HepG2 (cell line): ENCODE data around the gene PPAT. TPM values are rescaled to one million over a fixed set of nuclear protein-coding genes. Genes with fewer than 3 reads are reported as not detected.

Experiments used
- ATAC-seq: fragments of 200-7000 bp; cut with Tn5 transposase; 3 replicates; pipeline ENCODE4 v1.9.1; 2020; ENCODE audit warnings: mild to moderate bottlenecking, moderate library complexity
- BruUV-seq: library from RNA; stranded (reverse); fragments of 400-500 nt; replicated peaks from 2 replicates; lab custom pipeline; 2021; lab: Mats Ljungman, UMichigan
- CTCF ChIA-PET: fragments of 300-600 bp; formaldehyde crosslinking; extraction: SDS; loops from one replicate; lab custom pipeline; 2021; ENCODE audit warnings: low total read pairs, inconsistent platforms, low intra/inter-chr PET ratio; lab: Yijun Ruan, JAX
- POLR2A ChIA-PET: fragments of 350-600 bp; sonication (Branson Sonifier 250); formaldehyde crosslinking; loops from one replicate; lab custom pipeline; 2020; ENCODE audit warnings: antibody characterized with exemption, inconsistent platforms; lab: Yijun Ruan, JAX
- DNase-seq: peaks from one replicate; pipeline ENCODE4 v3.0.0-alpha.2; 2015; ENCODE audit warnings: low spot score
- FAIRE-seq: peaks from 3 replicates; lab custom pipeline; 2011; peaks lifted over from hg19 to GRCh38; lab: Jason Lieb, UNC
- H2AFZ ChIP-seq: one replicate; pipeline ENCODE4 v1.6.1; 2011; ENCODE audit warnings: low read length, inconsistent platforms
- H3K27ac ChIP-seq: fragments of 300-600 bp; 3 replicates; pipeline ENCODE4 v1.8.0; 2011; ENCODE audit warnings: mixed run types, mild to moderate bottlenecking, mixed read lengths, low read length, inconsistent platforms; ENCODE audit not compliant: insufficient read depth; ENCODE audit errors: extremely low read length
- H3K27me3 ChIP-seq, 2 experiments: fragments of 200-600 bp in 1 of 2; 2 replicates in 1 of 2; 3 replicates in 1 of 2; pipeline versions ENCODE4 v1.6.0 to v1.8.0; 2011; ENCODE audit warnings: low read length in 2 of 2, mild to moderate bottlenecking in 2 of 2, moderate library complexity in 2 of 2, inconsistent platforms in 1 of 2; ENCODE audit not compliant: insufficient read depth in 2 of 2, control insufficient read depth in 1 of 2
- H3K36me3 ChIP-seq, 2 experiments: fragments of 200-600 bp in 1 of 2; replicated peaks in 1 of 2; 2 replicates in 1 of 2; 3 replicates in 1 of 2; pipeline versions ENCODE4 v1.5.1 to v1.8.0; 2011; ENCODE audit warnings: low read length in 2 of 2, inconsistent platforms in 1 of 2; ENCODE audit not compliant: insufficient read depth in 2 of 2, control insufficient read depth in 1 of 2
- H3K4me1 ChIP-seq: 2 replicates; pipeline ENCODE4 v1.5.1; 2012; ENCODE audit warnings: low read length, inconsistent platforms; ENCODE audit not compliant: insufficient read depth
- H3K4me2 ChIP-seq: 2 replicates; pipeline ENCODE4 v1.6.0; 2011; ENCODE audit warnings: low read depth, low read length, inconsistent platforms
- H3K4me3 ChIP-seq, 3 experiments: fragments of 200-600 bp in 1 of 3; sonication (generic), shearing (Covaris generic) in 1 of 3; replicated peaks in 1 of 3; 2 replicates each; pipeline ENCODE4 v1.5.1; 2011 to 2016; ENCODE audit warnings: low read length in 3 of 3, inconsistent platforms in 2 of 3, low read depth in 2 of 3, mild to moderate bottlenecking in 2 of 3, control low read depth in 1 of 3, mixed read lengths in 1 of 3; ENCODE audit not compliant: insufficient read depth in 1 of 3
- H3K79me2 ChIP-seq: one replicate; pipeline ENCODE4 v1.6.1; 2011; ENCODE audit warnings: low read length, inconsistent platforms; ENCODE audit not compliant: insufficient read depth
- H3K9ac ChIP-seq: 2 replicates; pipeline ENCODE4 v1.6.0; 2011; ENCODE audit warnings: mild to moderate bottlenecking, low read depth, low read length, inconsistent platforms; ENCODE audit not compliant: insufficient read depth
- H3K9me3 ChIP-seq: 2 replicates; pipeline ENCODE4 v1.5.1; 2012; ENCODE audit warnings: mild to moderate bottlenecking, low read length
- H4K20me1 ChIP-seq: 2 replicates; pipeline ENCODE4 v1.6.0; 2011; ENCODE audit warnings: inconsistent platforms, mild to moderate bottlenecking, low read length, moderate library complexity; ENCODE audit not compliant: insufficient read depth
- AGO1 ChIP-seq: fragments of 200-400 bp; formaldehyde crosslinking; IDR thresholded peaks from 2 replicates; pipeline ENCODE4 v1.6.1; 2017; ENCODE audit warnings: mild to moderate bottlenecking, low read depth, low read length, moderate library complexity; ENCODE audit not compliant: poor library complexity, severe bottlenecking
- BCL6 ChIP-seq: IDR thresholded peaks from 2 replicates; pipeline ENCODE4 v1.6.1; 2016; ENCODE audit warnings: missing genetic modification reagents, missing compliant biosample characterization
- CC2D1A ChIP-seq: sonication (generic); formaldehyde crosslinking; IDR thresholded peaks from 2 replicates; pipeline ENCODE4 v1.8.1; 2023; ENCODE audit warnings: mild to moderate bottlenecking, missing genetic modification reagents
- KDM3A ChIP-seq: IDR thresholded peaks from 2 replicates; pipeline ENCODE4 v1.6.1; 2018; ENCODE audit warnings: low read depth, missing compliant biosample characterization
- NONO ChIP-seq, 2 experiments: fragments of 450-650 bp in 1 of 2; sonication (generic) in 1 of 2; formaldehyde crosslinking in 1 of 2; IDR thresholded peaks in 1 of 2; conservative IDR thresholded peaks in 1 of 2; 2 replicates each; pipeline versions ENCODE4 v1.6.1 to v1.8.0; 2017 to 2022; ENCODE audit warnings: mild to moderate bottlenecking in 1 of 2, missing genetic modification reagents in 1 of 2, moderate library complexity in 1 of 2
- NR3C1 ChIP-seq: sonication (generic); formaldehyde crosslinking; IDR thresholded peaks from 2 replicates; pipeline ENCODE4 v1.4.0; 2020; ENCODE audit warnings: missing genetic modification reagents
- PLSCR1 ChIP-seq: sonication (generic); formaldehyde crosslinking; IDR thresholded peaks from 2 replicates; pipeline ENCODE4 v1.5.0; 2020; ENCODE audit warnings: missing genetic modification reagents, mild to moderate bottlenecking, borderline replicate concordance
- RCOR2 ChIP-seq: IDR thresholded peaks from 2 replicates; pipeline ENCODE4 v1.6.1; 2016; ENCODE audit warnings: missing biosample characterization, missing genetic modification reagents
- TEAD2 ChIP-seq: sonication (generic); formaldehyde crosslinking; IDR thresholded peaks from 2 replicates; pipeline ENCODE4 v1.9.0; 2021; ENCODE audit warnings: missing genetic modification reagents
- TRAFD1 ChIP-seq: sonication (generic); formaldehyde crosslinking; IDR thresholded peaks from 2 replicates; pipeline ENCODE4 v1.5.1; 2020; ENCODE audit warnings: missing genetic modification reagents, mild to moderate bottlenecking, borderline replicate concordance
- ZNF337 ChIP-seq: sonication (generic); formaldehyde crosslinking; IDR thresholded peaks from 2 replicates; pipeline ENCODE4 v1.5.1; 2020; ENCODE audit warnings: missing genetic modification reagents, low read depth, mild to moderate bottlenecking, borderline replicate concordance
- ZNF567 ChIP-seq: sonication (generic); formaldehyde crosslinking; IDR thresholded peaks from 2 replicates; pipeline ENCODE4 v1.8.1; 2023; ENCODE audit warnings: mild to moderate bottlenecking, missing genetic modification reagents, borderline replicate concordance
- ZNF576 ChIP-seq: sonication (generic); formaldehyde crosslinking; IDR thresholded peaks from 2 replicates; pipeline ENCODE4 v1.4.0; 2020; ENCODE audit warnings: mild to moderate bottlenecking, missing genetic modification reagents
- ZSCAN22 ChIP-seq: sonication (generic); formaldehyde crosslinking; IDR thresholded peaks from 2 replicates; pipeline ENCODE4 v1.4.0; 2020; ENCODE audit warnings: mild to moderate bottlenecking, missing genetic modification reagents
- WGBS: methylation state at CpG from one replicate; pipeline ENCODE4 v1.1.6; 2017; ENCODE audit warnings: low lambda C conversion rate; 5-methylcytosine and 5-hydroxymethylcytosine counted together
- in situ Hi-C: cut with HindIII; loops from 2 replicates; pipeline ENCODE4 v1.10.0; 2017; ENCODE audit warnings: low pct_unique_long_range_greater_than_20kb; ENCODE audit not compliant: extremely low pct_ligation_motif_present
- intact Hi-C: fragments of 100-400 bp; cut with micrococcal nuclease; formaldehyde crosslinking; loops from one replicate; pipeline ENCODE4 v1.10.0; 2022; ENCODE audit not compliant: unreplicated experiment
- polyA plus RNA-seq, 8 experiments: library from polyadenylated mRNA; depleted of rRNA in 3 of 8; stranded (reverse) in 7 of 8; unstranded in 1 of 8; fragments of >200 nt; fragmentation: Illumina TruSeq in 4 of 8; extraction: Trizol in 4 of 8; gene quantifications; 2 replicates each; pipeline versions ENCODE4 v1.2.1 to v1.2.3, GENCODE V29; 2011 to 2016; ENCODE audit warnings: low read depth in 4 of 8, missing spikeins in 1 of 8, mixed read lengths in 1 of 8; ENCODE audit not compliant: insufficient read depth in 1 of 8
- total RNA-seq, 5 experiments: library from RNA; depleted of rRNA; stranded (reverse); fragments of >200 nt; fragmentation: Illumina TruSeq; extraction: Trizol; gene quantifications; 2 replicates each; pipeline ENCODE4 v1.2.3, GENCODE V29; 2016; ENCODE audit warnings: low read depth in 1 of 5

PPAT gene
- total and polyA plus RNA-seq, 2 of the 13 experiments (the other 11 are each of a cell fraction or from before 2014, with no cell fraction given): 16.9 to 62.6 TPM

GRCh38 chr4:56375458-56375857 lies 60.0 kb downstream of the PPAT start:
- Histone ChIP-seq H4K20me1 (no peaks in the 10 kb centered on the region), H3K79me2 (no peaks in the 10 kb centered on the region), H3K27ac (no peak overlapping the region), H3K4me1 (peaks cover 6% of the 10 kb centered on the region; the same call in 1 of the 2 replicates), H3K4me3 (no peak overlapping the region), H3K27me3 (no peaks in the 10 kb centered on the region), H3K9ac (no peak overlapping the region), H3K4me2 (no peak overlapping the region), H2AFZ (no peak overlapping the region), H3K9me3 (no peaks in the 10 kb centered on the region), H3K36me3 (peaks cover 1 to 7% of the 10 kb centered on the region in 2 experiments; a peak in 2 of 5 replicates)
- WGBS: 95% methylated on average over 2 of the region's 2 CpGs
- DNase-seq (no peak), ATAC-seq (no peak), FAIRE-seq (no peak)
- CTCF ChIA-PET: no interaction called here
- in situ Hi-C loops (no loop called here), intact Hi-C loops (no loop called here)
- TF ChIP-seq TRAFD1 (CRISPR knock-in tag) (no peak), KDM3A (CRISPR knock-in tag) (no peak), TEAD2 (no peak), ZNF576 (CRISPR knock-in tag) (no peak), PLSCR1 (CRISPR knock-in tag) (no peak), NONO (IDR thresholded peaks at IDR 0.05) (no peak), NONO (CRISPR knock-in tag; conservative IDR thresholded peaks at IDR 0.05) (no peak), RCOR2 (no peak), ZNF337 (no peak), ZNF567 (CRISPR knock-in tag) (no peak), CC2D1A (CRISPR knock-in tag) (no peak), ZSCAN22 (no peak), NR3C1 (CRISPR knock-in tag) (no peak), AGO1 (no peak), BCL6 (no peak)
- POLR2A ChIA-PET: interaction anchor here (1.1 kb wide), 1 partner anchor 11 kb away, joined by 3 read pairs; no protein-coding TSS in a partner anchor
- no TSS peak for BruUV-seq
